PC-9 (cell line): ENCODE data around the gene SHFL.

Experiments used
- CTCF ChIP-seq: fragments of 200-600 bp; sonication (generic); conservative IDR thresholded peaks from 2 replicates; pipeline ENCODE4 v1.6.1; 2017; ENCODE audit warnings: mixed run types, antibody characterized with exemption, mild to moderate bottlenecking, moderate library complexity
- EZH2 ChIP-seq: fragments of 200-600 bp; sonication (generic); IDR thresholded peaks from 2 replicates; pipeline ENCODE4 v1.8.0; 2017; ENCODE audit warnings: antibody characterized with exemption, low read depth

- TF ChIP-seq EZH2 (no peak), CTCF (no peak)
Observed at GRCh38 chr19:10043286-10043927, 42.7 kb upstream of the SHFL start.
